ENCODE results near the gene FYB1. TPM values are rescaled to one million over a fixed set of nuclear protein-coding genes. Genes with fewer than 3 reads are reported as not detected.

The FYB1 gene, protein sequence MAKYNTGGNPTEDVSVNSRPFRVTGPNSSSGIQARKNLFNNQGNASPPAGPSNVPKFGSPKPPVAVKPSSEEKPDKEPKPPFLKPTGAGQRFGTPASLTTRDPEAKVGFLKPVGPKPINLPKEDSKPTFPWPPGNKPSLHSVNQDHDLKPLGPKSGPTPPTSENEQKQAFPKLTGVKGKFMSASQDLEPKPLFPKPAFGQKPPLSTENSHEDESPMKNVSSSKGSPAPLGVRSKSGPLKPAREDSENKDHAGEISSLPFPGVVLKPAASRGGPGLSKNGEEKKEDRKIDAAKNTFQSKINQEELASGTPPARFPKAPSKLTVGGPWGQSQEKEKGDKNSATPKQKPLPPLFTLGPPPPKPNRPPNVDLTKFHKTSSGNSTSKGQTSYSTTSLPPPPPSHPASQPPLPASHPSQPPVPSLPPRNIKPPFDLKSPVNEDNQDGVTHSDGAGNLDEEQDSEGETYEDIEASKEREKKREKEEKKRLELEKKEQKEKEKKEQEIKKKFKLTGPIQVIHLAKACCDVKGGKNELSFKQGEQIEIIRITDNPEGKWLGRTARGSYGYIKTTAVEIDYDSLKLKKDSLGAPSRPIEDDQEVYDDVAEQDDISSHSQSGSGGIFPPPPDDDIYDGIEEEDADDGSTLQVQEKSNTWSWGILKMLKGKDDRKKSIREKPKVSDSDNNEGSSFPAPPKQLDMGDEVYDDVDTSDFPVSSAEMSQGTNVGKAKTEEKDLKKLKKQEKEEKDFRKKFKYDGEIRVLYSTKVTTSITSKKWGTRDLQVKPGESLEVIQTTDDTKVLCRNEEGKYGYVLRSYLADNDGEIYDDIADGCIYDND
- total RNA-seq: 100 to 1,000 TPM; 277 to 340 (median 295) TPM
- 166 TPM for total RNA-seq (2013)

DNA sequence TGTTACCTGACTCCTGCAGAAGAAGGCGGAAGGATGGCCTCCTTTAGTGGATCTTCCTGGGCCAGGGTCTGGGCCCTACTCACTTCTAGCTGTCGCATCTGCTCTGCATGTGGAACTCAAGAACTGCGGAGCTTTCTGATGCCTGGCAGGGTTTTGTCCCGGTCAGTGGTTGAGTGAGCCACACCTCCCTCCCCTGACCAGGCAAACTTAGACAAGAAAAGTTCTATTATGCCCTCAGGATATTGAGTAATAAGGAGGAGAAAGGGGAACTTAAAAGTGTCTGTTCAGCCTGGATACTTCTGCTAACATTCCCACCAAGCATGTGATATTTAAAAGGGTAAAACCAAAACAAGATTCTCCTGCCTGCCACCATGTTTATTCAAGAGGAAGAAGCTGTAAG is at the start of gene FYB1:
Gene FYB1, minus strand, starts transcription at position 127 of the 400 bp plus-strand sequence. CDS start 16,603 bp downstream, outside the sequence.
- DNase-seq (no peak), ATAC-seq (peak in 1 of 3 donors; percentile 60)
- H3K36me3 Mint-ChIP-seq: peaks cover 8% of the 10 kb centered on the region
- H3K27ac ChIP-seq (ENCODE audit: low read length): peak within 1 kb of the TSS; percentile 19
- intact Hi-C loops (cut with micrococcal nuclease): no loop called here
- H3K4me1 ChIP-seq (ENCODE audit: control insufficient read depth, insufficient read depth, low read length): peaks cover 41% of the 10 kb centered on the region
- TF ChIP-seq, protein P1, sequence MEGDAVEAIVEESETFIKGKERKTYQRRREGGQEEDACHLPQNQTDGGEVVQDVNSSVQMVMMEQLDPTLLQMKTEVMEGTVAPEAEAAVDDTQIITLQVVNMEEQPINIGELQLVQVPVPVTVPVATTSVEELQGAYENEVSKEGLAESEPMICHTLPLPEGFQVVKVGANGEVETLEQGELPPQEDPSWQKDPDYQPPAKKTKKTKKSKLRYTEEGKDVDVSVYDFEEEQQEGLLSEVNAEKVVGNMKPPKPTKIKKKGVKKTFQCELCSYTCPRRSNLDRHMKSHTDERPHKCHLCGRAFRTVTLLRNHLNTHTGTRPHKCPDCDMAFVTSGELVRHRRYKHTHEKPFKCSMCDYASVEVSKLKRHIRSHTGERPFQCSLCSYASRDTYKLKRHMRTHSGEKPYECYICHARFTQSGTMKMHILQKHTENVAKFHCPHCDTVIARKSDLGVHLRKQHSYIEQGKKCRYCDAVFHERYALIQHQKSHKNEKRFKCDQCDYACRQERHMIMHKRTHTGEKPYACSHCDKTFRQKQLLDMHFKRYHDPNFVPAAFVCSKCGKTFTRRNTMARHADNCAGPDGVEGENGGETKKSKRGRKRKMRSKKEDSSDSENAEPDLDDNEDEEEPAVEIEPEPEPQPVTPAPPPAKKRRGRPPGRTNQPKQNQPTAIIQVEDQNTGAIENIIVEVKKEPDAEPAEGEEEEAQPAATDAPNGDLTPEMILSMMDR (IDR thresholded peaks at IDR 0.05): no peak
- H3K27me3 Mint-ChIP-seq (ENCODE audit: low read depth in 2 of 2): no peaks in the 10 kb centered on the region
- H3K27me3 ChIP-seq (ENCODE audit: control insufficient read depth, insufficient read depth, low read length): no peaks in the 10 kb centered on the region
- no peak within 1 kb of the TSS for H3K4me3 Mint-ChIP-seq
- 72% methylated on average over 4 of the region's 4 CpGs for WGBS (ENCODE audit: insufficient coverage)
- H3K9me3 Mint-ChIP-seq: no peaks in the 10 kb centered on the region
- peak within 1 kb of the TSS; percentile 16 to 29 for H3K27ac Mint-ChIP-seq
- no peaks in the 10 kb centered on the region for H3K9me3 ChIP-seq (ENCODE audit: control insufficient read depth, insufficient read depth, low read length)
- H3K36me3 ChIP-seq (ENCODE audit: control insufficient read depth, insufficient read depth, low read length): peaks cover 13% of the 10 kb centered on the region
- peaks cover 64 to 66% of the 10 kb centered on the region in 2 donors for H3K4me1 Mint-ChIP-seq
- H3K4me3 ChIP-seq (ENCODE audit: low read length): no peak within 1 kb of the TSS

DNA sequence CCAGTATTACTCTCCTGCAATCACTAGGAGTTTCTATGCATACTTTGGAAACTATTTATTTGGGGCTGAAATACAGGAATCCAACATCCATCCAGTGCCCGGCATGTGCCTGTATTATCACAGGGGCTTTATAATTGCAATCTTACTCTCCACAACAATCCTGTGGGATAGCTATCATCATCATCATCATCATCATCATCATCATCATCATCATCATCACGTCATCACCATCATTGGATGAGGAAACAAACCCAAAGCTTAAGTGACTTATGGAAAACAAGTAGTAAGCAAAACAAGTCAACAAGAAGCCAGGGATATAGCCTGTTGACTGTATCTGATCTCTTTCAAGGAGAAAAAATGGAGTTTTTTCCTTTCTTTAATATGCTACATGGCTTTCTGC is 47.8 kb upstream of the FYB1 start:
- TF ChIP-seq, protein P1 (IDR thresholded peaks at IDR 0.05): no peak
- Mint-ChIP-seq H3K27ac (peak overlapping the region; percentile 72 to 78), H3K4me1 (peaks cover 74 to 79% of the 10 kb centered on the region in 2 donors), H3K36me3 (no peaks in the 10 kb centered on the region), H3K27me3 (ENCODE audit: low read depth in 2 of 2) (no peaks in the 10 kb centered on the region), H3K9me3 (no peaks in the 10 kb centered on the region), H3K4me3 (peak overlapping the region; percentile 43)
- intact Hi-C loops (cut with micrococcal nuclease): no loop called here
- H3K27ac ChIP-seq (ENCODE audit: low read length): no peak overlapping the region
- no peak for ATAC-seq
- H3K36me3 ChIP-seq (ENCODE audit: control insufficient read depth, insufficient read depth, low read length): no peaks in the 10 kb centered on the region
- H3K4me1 ChIP-seq (ENCODE audit: control insufficient read depth, insufficient read depth, low read length): peaks cover 60% of the 10 kb centered on the region
- 100% methylated on average over 2 of the region's 2 CpGs for WGBS (ENCODE audit: insufficient coverage)
- H3K27me3 ChIP-seq (ENCODE audit: control insufficient read depth, insufficient read depth, low read length): no peaks in the 10 kb centered on the region
- no peak for DNase-seq
- H3K9me3 ChIP-seq (ENCODE audit: control insufficient read depth, insufficient read depth, low read length): no peaks in the 10 kb centered on the region
- no peak overlapping the region for H3K4me3 ChIP-seq (ENCODE audit: low read length)

DNA sequence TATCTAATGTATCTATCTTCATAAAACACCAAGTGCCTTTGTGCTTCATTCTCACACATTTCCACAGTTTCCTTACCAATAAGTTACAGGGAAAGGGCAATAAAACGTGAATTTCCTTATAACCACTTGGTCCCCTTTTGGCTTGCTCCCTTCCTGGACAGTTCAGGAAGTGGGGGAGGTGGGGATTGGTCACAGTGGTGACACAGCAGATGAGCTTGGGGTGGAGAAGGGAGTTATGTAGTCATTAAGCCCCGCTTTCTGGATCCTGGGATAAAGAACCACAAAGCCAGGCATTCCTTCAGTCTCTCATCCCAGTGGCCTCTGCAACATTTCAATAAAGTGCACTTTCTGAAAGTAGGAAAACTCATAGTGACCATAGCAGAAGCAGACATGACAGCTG is 47.1 kb upstream of the FYB1 start:
- peaks cover 78 to 82% of the 10 kb centered on the region in 2 donors for H3K4me1 Mint-ChIP-seq
- H3K27me3 Mint-ChIP-seq (ENCODE audit: low read depth in 2 of 2): no peaks in the 10 kb centered on the region
- no peak overlapping the region for H3K4me3 ChIP-seq (ENCODE audit: low read length)
- no peaks in the 10 kb centered on the region for H3K9me3 ChIP-seq (ENCODE audit: control insufficient read depth, insufficient read depth, low read length)
- H3K4me1 ChIP-seq (ENCODE audit: control insufficient read depth, insufficient read depth, low read length): peaks cover 56% of the 10 kb centered on the region
- 50% methylated on average over 1 of the region's 2 CpGs for WGBS (ENCODE audit: insufficient coverage)
- no peaks in the 10 kb centered on the region for H3K36me3 ChIP-seq (ENCODE audit: control insufficient read depth, insufficient read depth, low read length)
- H3K4me3 Mint-ChIP-seq: peak overlapping the region; percentile 43
- no peaks in the 10 kb centered on the region for H3K27me3 ChIP-seq (ENCODE audit: control insufficient read depth, insufficient read depth, low read length)
- H3K27ac ChIP-seq (ENCODE audit: low read length): no peak overlapping the region
- intact Hi-C loops (cut with micrococcal nuclease): no loop called here
- H3K9me3 Mint-ChIP-seq: no peaks in the 10 kb centered on the region
- no peak for ATAC-seq
- DNase-seq: no peak
- TF ChIP-seq, protein P1 (IDR thresholded peaks at IDR 0.05): no peak
- H3K36me3 Mint-ChIP-seq: no peaks in the 10 kb centered on the region
- H3K27ac Mint-ChIP-seq: peak overlapping the region; percentile 72 to 78

Data from natural killer cell (primary cell).